ENCODE data around the gene ZNF319. TPM values are rescaled to one million over a fixed set of nuclear protein-coding genes. Genes with fewer than 3 reads are reported as not detected.

The ZNF319 gene
- total RNA-seq, 1 experiment from 2014 or later, result 5.5 TPM

DNA sequence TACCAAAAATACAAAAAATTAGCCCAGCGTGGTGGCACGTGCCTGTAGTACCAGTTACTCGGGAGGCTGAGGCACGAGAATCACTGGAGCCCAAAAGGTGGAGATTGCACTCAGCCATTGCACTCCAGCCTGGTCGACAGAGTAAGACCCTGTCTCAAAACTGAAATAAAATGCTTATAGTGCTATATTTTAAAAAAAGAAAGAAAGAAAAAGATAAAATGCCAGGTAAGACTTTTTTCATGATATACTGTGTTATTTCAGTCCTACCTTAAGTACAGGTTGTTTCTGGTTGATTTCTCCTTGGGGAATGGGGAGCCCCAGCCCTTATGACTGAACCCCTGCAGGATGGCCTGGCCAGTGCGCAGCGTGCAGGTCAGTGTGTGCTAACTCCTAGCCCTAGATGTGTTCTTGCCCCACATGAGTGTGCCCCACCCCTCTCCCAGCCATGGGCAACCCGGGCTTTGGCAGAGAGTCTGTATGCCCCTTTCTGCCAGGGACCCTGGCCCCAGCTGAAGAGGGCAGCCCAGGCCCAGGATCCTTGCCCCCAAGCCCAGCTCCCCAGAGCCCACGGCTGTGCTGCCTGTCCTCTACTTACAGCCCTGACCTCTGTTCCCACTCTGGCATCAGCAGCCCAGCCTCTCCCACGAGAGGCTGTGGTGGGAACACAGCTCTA lies 30.9 kb downstream of the ZNF319 start:
- no peaks in the 10 kb centered on the region for H3K9me3 Mint-ChIP-seq
- H3K4me3 Mint-ChIP-seq, result no peak overlapping the region
- H3K27me3 Mint-ChIP-seq (ENCODE audit: low read depth), result no peaks in the 10 kb centered on the region
- DNase-seq (ENCODE audit: low spot score), result no peak
- POLR2A ChIA-PET, result interaction anchor here (0.5 kb wide), 1 partner anchor 49 kb away, joined by 3 read pairs; no protein-coding TSS in a partner anchor
- no peak for TF ChIP-seq HMGA2 (CRISPR knock-in tag; IDR thresholded peaks at IDR 0.05)
- TF ChIP-seq, protein P1, sequence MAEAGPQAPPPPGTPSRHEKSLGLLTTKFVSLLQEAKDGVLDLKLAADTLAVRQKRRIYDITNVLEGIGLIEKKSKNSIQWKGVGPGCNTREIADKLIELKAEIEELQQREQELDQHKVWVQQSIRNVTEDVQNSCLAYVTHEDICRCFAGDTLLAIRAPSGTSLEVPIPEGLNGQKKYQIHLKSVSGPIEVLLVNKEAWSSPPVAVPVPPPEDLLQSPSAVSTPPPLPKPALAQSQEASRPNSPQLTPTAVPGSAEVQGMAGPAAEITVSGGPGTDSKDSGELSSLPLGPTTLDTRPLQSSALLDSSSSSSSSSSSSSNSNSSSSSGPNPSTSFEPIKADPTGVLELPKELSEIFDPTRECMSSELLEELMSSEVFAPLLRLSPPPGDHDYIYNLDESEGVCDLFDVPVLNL (CRISPR knock-in tag; IDR thresholded peaks at IDR 0.05; ENCODE audit: borderline replicate concordance, low read depth), result no peak
- no peak for TF ChIP-seq FOXK1 (CRISPR knock-in tag; IDR thresholded peaks at IDR 0.05)
- TF ChIP-seq ZNF232 (CRISPR knock-in tag; IDR thresholded peaks at IDR 0.05), result no peak
- TF ChIP-seq FOXJ3 (CRISPR knock-in tag; IDR thresholded peaks at IDR 0.05; ENCODE audit: borderline replicate concordance), result no peak
- no peak for TF ChIP-seq SOX15 (CRISPR knock-in tag; IDR thresholded peaks at IDR 0.05)
- TF ChIP-seq JUN (CRISPR knock-in tag; IDR thresholded peaks at IDR 0.05), result no peak
- TF ChIP-seq, protein P2, sequence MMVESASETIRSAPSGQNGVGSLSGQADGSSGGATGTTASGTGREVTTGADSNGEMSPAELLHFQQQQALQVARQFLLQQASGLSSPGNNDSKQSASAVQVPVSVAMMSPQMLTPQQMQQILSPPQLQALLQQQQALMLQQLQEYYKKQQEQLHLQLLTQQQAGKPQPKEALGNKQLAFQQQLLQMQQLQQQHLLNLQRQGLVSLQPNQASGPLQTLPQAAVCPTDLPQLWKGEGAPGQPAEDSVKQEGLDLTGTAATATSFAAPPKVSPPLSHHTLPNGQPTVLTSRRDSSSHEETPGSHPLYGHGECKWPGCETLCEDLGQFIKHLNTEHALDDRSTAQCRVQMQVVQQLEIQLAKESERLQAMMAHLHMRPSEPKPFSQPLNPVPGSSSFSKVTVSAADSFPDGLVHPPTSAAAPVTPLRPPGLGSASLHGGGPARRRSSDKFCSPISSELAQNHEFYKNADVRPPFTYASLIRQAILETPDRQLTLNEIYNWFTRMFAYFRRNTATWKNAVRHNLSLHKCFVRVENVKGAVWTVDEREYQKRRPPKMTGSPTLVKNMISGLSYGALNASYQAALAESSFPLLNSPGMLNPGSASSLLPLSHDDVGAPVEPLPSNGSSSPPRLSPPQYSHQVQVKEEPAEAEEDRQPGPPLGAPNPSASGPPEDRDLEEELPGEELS (CRISPR knock-in tag; IDR thresholded peaks at IDR 0.05), result no peak
- TF ChIP-seq NR1H2 (CRISPR knock-in tag; IDR thresholded peaks at IDR 0.05), result no peak
- no peak for TF ChIP-seq ELF4 (CRISPR knock-in tag; IDR thresholded peaks at IDR 0.05; ENCODE audit: low read depth)
- no peak for TF ChIP-seq MYBL2 (CRISPR knock-in tag; IDR thresholded peaks at IDR 0.05)
- TF ChIP-seq, protein P3, sequence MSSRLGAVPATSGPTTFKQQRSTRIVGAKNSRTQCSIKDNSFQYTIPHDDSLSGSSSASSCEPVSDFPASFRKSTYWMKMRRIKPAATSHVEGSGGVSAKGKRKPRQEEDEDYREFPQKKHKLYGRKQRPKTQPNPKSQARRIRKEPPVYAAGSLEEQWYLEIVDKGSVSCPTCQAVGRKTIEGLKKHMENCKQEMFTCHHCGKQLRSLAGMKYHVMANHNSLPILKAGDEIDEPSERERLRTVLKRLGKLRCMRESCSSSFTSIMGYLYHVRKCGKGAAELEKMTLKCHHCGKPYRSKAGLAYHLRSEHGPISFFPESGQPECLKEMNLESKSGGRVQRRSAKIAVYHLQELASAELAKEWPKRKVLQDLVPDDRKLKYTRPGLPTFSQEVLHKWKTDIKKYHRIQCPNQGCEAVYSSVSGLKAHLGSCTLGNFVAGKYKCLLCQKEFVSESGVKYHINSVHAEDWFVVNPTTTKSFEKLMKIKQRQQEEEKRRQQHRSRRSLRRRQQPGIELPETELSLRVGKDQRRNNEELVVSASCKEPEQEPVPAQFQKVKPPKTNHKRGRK (CRISPR knock-in tag; IDR thresholded peaks at IDR 0.05; ENCODE audit: borderline replicate concordance), result no peak
- TF ChIP-seq, protein P4, sequence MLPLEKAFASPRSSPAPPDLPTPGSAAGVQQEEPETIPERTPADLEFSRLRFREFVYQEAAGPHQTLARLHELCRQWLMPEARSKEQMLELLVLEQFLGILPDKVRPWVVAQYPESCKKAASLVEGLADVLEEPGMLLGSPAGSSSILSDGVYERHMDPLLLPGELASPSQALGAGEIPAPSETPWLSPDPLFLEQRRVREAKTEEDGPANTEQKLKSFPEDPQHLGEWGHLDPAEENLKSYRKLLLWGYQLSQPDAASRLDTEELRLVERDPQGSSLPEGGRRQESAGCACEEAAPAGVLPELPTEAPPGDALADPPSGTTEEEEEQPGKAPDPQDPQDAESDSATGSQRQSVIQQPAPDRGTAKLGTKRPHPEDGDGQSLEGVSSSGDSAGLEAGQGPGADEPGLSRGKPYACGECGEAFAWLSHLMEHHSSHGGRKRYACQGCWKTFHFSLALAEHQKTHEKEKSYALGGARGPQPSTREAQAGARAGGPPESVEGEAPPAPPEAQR (CRISPR knock-in tag; IDR thresholded peaks at IDR 0.05), result no peak
- TF ChIP-seq ZBTB21 (CRISPR knock-in tag; IDR thresholded peaks at IDR 0.05; ENCODE audit: borderline replicate concordance), result no peak
- no peak for TF ChIP-seq TCF7 (CRISPR knock-in tag; IDR thresholded peaks at IDR 0.05; ENCODE audit: low read depth)
- no peak for TF ChIP-seq TP53 (CRISPR knock-in tag; IDR thresholded peaks at IDR 0.05)
- no peak for TF ChIP-seq TEAD4 (CRISPR knock-in tag; IDR thresholded peaks at IDR 0.05)
- CTCF ChIA-PET, result interaction anchor here (1.5 to 1.8 kb wide), 3 partner anchors 24 to 194 kb away, joined by 4 to 7 read pairs (median 5); no protein-coding TSS in a partner anchor
- no peak overlapping the region for H3K27ac Mint-ChIP-seq
- no peak for ATAC-seq
- peaks cover 2% of the 10 kb centered on the region; the same call in 1 of the 2 replicates for H3K4me1 Mint-ChIP-seq
- H3K36me3 Mint-ChIP-seq, result no peaks in the 10 kb centered on the region

DNA sequence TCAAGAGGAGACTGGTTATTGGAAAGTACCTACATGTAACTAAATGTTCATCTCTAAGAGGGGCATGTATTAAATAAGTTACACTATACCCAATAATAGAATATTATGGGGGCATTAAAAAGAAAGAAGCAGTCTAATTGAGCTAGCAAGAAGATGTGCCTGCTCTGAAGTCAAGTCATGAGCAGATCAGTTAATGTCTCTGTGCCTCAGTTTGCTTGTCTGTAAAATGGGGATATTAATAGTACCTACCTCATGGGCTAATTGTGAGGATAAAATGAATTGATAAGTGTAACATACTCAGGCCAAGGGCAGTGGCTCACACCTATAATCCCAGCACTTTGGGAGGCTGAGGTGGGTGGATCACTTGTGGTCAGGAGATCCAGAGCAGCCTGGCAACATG lies 32.6 kb downstream of the ZNF319 start:
- CTCF ChIA-PET, result no interaction called here

More for the DNA sequence above, 32.6 kb downstream of the ZNF319 start:
- Mint-ChIP-seq H3K9me3 (no peaks in the 10 kb centered on the region), H3K36me3 (no peaks in the 10 kb centered on the region), H3K27me3 (ENCODE audit: low read depth) (no peaks in the 10 kb centered on the region), H3K4me1 (peaks cover 2% of the 10 kb centered on the region; the same call in 1 of the 2 replicates), H3K4me3 (no peak overlapping the region), H3K27ac (no peak overlapping the region)
- DNase-seq (ENCODE audit: low spot score) (no peak), ATAC-seq (no peak)
- POLR2A ChIA-PET, result no interaction called here
- TF ChIP-seq CREM (CRISPR knock-in tag; IDR thresholded peaks at IDR 0.05) (no peak), ZNF671 (CRISPR knock-in tag; IDR thresholded peaks at IDR 0.05) (no peak), TCF7 (CRISPR knock-in tag; IDR thresholded peaks at IDR 0.05; ENCODE audit: low read depth) (no peak), MYBL2 (CRISPR knock-in tag; IDR thresholded peaks at IDR 0.05) (no peak), ZNF416 (CRISPR knock-in tag; IDR thresholded peaks at IDR 0.05) (no peak)
- TF ChIP-seq, protein P5, sequence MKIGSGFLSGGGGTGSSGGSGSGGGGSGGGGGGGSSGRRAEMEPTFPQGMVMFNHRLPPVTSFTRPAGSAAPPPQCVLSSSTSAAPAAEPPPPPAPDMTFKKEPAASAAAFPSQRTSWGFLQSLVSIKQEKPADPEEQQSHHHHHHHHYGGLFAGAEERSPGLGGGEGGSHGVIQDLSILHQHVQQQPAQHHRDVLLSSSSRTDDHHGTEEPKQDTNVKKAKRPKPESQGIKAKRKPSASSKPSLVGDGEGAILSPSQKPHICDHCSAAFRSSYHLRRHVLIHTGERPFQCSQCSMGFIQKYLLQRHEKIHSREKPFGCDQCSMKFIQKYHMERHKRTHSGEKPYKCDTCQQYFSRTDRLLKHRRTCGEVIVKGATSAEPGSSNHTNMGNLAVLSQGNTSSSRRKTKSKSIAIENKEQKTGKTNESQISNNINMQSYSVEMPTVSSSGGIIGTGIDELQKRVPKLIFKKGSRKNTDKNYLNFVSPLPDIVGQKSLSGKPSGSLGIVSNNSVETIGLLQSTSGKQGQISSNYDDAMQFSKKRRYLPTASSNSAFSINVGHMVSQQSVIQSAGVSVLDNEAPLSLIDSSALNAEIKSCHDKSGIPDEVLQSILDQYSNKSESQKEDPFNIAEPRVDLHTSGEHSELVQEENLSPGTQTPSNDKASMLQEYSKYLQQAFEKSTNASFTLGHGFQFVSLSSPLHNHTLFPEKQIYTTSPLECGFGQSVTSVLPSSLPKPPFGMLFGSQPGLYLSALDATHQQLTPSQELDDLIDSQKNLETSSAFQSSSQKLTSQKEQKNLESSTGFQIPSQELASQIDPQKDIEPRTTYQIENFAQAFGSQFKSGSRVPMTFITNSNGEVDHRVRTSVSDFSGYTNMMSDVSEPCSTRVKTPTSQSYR (CRISPR knock-in tag; IDR thresholded peaks at IDR 0.05), result no peak
- TF ChIP-seq, protein P6, sequence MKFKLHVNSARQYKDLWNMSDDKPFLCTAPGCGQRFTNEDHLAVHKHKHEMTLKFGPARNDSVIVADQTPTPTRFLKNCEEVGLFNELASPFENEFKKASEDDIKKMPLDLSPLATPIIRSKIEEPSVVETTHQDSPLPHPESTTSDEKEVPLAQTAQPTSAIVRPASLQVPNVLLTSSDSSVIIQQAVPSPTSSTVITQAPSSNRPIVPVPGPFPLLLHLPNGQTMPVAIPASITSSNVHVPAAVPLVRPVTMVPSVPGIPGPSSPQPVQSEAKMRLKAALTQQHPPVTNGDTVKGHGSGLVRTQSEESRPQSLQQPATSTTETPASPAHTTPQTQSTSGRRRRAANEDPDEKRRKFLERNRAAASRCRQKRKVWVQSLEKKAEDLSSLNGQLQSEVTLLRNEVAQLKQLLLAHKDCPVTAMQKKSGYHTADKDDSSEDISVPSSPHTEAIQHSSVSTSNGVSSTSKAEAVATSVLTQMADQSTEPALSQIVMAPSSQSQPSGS (CRISPR knock-in tag; IDR thresholded peaks at IDR 0.05; ENCODE audit: borderline replicate concordance, low read depth), result no peak
